ENCODE results near the gene KCNJ5. TPM values are rescaled to one million over a fixed set of nuclear protein-coding genes. Genes with fewer than 3 reads are reported as not detected.

KCNJ5 gene
- 0.14 TPM in 1 of 2 replicates, not detected in the other for total RNA-seq (2014; rRNA removed; shearing (Covaris generic); ENCODE audit: low replicate concordance)

DNA sequence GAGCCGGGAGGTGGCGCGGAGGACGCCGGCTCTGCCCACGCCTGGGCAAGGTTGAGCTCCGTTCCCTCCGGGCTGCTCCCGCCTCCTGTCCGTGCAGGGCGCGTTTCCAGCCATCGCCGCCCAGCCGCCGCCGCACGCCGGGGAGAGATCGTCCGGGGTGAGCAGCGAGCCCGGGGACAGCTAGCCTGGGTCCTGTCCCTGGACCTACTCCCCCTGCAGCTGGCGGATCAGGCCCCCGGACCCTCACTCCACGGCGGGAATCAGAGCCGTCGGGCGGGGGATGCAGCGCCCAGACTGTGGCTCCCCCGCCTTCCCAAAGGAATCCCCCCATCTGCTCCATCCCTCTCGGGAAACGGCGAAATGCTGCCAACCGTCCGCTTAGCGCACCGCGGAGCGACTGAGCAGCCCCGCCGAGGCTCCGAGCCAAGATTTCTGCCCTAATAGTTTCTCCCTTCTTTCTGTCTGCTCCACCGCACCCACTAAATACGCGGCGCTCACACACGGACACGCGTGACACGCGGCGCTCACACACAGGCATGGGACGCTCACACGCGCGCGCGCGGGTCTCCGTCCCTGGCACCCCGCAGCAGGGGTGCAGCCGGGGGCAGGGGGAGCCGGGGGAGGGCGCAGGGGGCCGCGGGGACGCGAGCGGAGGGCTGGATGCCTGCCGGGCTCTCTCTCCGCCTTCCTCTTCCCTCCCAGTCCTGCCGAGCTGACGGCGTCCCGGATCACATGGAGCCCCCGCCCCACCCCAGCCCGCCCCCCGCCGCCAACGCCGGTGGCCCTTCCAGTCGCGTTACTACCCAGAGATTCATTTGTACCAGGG, at the start of gene KCNJ5:
TSS of gene KCNJ5 (plus strand) at position 814 of the 826 bp plus-strand sequence. CDS start 19,918 bp downstream, outside the sequence.
- no peak for DNase-seq (ENCODE audit: low read depth)
- in situ Hi-C loops (cut with HindIII; ENCODE audit: low pct_unique_long_range_greater_than_20kb, low sequenced_read_pairs) = no loop called here

GRCh38 chr11:128841461-128842072, 49.6 kb upstream of the KCNJ5 start:
- no peak for DNase-seq (ENCODE audit: low read depth)
- in situ Hi-C loops (cut with HindIII; ENCODE audit: low pct_unique_long_range_greater_than_20kb, low sequenced_read_pairs) = no loop called here

- in situ Hi-C loops (cut with HindIII; ENCODE audit: low pct_unique_long_range_greater_than_20kb, low sequenced_read_pairs) = no loop called here
- DNase-seq (ENCODE audit: low read depth) = no peak
Observed at GRCh38 chr11:128843198-128843785, 47.9 kb upstream of the KCNJ5 start.

GRCh38 chr11:128845334-128845780, 45.8 kb upstream of the KCNJ5 start:
- in situ Hi-C loops (cut with HindIII; ENCODE audit: low pct_unique_long_range_greater_than_20kb, low sequenced_read_pairs) = no loop called here
- no peak for DNase-seq (ENCODE audit: low read depth)

DNA sequence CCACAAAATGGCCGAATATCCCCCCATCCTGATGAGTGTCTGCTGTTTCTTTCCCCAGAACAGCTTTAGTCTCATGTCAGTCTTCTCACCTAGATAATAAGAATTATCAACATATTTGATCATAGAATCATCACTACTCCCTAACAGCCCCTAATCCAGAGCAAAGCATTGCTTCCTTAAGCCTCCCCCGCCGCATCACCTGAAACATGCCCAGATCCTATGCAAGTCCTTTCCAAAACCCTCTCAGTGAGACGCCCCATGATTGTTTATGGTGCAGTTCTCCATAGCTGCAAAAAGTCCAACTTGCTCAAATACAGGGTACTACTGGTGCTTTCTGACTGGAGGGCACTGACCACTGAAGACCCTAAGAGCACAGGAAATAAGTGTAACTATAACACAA, 44.2 kb upstream of the KCNJ5 start:
- in situ Hi-C loops (cut with HindIII; ENCODE audit: low pct_unique_long_range_greater_than_20kb, low sequenced_read_pairs) = no loop called here

DNA sequence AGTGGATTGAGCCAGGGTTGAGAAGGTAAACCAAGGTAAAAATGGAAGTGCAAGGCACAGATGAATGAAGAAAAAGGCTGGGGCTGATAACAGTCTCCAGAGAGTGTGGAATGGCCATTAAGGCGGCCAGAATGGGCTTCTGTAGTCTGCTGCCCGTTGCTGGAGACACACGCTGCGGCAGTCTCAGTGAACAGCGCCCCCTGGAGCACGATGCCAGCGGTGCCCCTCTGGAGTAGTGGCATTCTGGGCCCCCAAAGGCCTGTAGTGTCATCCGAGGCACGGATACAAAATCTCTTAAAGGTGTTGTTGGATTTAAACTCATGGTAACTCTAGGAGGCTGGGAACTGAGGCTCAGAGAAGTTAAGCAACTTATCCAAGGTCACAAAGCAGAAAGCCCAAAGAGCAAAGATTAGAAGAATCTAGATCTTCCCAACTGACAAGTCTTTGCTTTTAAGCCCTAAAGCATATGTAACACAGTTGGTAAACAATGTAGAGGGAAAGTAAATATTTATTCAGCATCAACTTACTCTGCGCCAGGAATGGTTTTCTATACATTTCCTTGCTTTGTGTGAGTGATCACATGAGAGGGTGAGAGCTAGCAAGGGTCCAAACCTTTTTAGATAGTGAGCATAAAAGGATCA, 42.2 kb upstream of the KCNJ5 start:
- DNase-seq (ENCODE audit: low read depth) = no peak
- in situ Hi-C loops (cut with HindIII; ENCODE audit: low pct_unique_long_range_greater_than_20kb, low sequenced_read_pairs) = no loop called here

More for the DNA sequence above, 44.2 kb upstream of the KCNJ5 start:
- no peak for DNase-seq (ENCODE audit: low read depth)

- in situ Hi-C loops (cut with HindIII; ENCODE audit: low pct_unique_long_range_greater_than_20kb, low sequenced_read_pairs) = no loop called here
- DNase-seq (ENCODE audit: low read depth) = no peak
Observed at GRCh38 chr11:128852327-128853023, 38.7 kb upstream of the KCNJ5 start.

- in situ Hi-C loops (cut with HindIII; ENCODE audit: low pct_unique_long_range_greater_than_20kb, low sequenced_read_pairs) = no loop called here
- no peak for DNase-seq (ENCODE audit: low read depth)
Observed at GRCh38 chr11:128853559-128853958, 37.6 kb upstream of the KCNJ5 start.

GRCh38 chr11:128854841-128855240, 36.3 kb upstream of the KCNJ5 start:
- in situ Hi-C loops (cut with HindIII; ENCODE audit: low pct_unique_long_range_greater_than_20kb, low sequenced_read_pairs) = no loop called here
- no peak for DNase-seq (ENCODE audit: low read depth)

- no peak for DNase-seq (ENCODE audit: low read depth)
- in situ Hi-C loops (cut with HindIII; ENCODE audit: low pct_unique_long_range_greater_than_20kb, low sequenced_read_pairs) = no loop called here
Observed at GRCh38 chr11:128856241-128856640, 34.9 kb upstream of the KCNJ5 start.

GRCh38 chr11:128857341-128857740, 33.8 kb upstream of the KCNJ5 start:
- no peak for DNase-seq (ENCODE audit: low read depth)
- in situ Hi-C loops (cut with HindIII; ENCODE audit: low pct_unique_long_range_greater_than_20kb, low sequenced_read_pairs) = no loop called here

GRCh38 chr11:128859563-128860441, 31.4 kb upstream of the KCNJ5 start:
- in situ Hi-C loops (cut with HindIII; ENCODE audit: low pct_unique_long_range_greater_than_20kb, low sequenced_read_pairs) = no loop called here
- DNase-seq (ENCODE audit: low read depth) = no peak

DNA sequence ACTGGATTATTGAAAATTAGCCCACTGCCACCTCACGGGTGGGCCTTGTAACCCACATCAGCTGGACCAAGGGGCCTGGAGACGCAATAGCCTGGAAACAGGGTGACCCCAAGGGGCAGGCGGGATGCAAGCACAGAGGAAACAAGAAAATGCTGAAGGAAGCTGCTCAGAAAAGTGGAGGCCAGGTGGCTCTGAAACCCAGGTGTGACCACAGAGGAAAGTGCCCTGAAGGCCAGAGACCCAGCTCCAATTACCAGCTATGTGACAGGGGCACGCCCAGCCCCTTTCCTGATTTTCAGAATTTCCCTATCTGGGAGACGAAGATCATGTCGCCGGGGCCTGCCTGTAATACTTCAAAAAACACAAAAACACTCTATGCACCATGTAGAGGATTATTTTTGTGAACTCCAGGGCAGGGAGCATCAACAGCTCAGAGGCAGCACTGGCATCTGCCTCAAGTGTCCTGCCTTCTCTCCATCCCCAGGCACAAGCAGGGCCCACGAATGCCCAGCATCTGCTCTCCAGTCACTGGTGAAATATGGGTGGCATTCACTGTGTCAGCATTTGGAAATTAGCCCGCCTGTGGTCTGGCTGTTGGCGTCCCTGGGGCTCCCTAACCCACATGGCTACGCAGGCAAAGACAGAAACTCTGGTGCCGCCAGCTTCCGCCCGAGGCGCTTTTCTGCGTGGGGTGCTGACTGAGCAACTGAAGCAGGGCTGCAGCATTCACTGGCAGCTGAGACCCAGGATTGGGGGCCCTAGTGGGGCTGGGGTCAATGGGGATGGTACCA, 30.4 kb upstream of the KCNJ5 start:
- in situ Hi-C loops (cut with HindIII; ENCODE audit: low pct_unique_long_range_greater_than_20kb, low sequenced_read_pairs) = no loop called here
- DNase-seq (ENCODE audit: low read depth) = no peak

DNA sequence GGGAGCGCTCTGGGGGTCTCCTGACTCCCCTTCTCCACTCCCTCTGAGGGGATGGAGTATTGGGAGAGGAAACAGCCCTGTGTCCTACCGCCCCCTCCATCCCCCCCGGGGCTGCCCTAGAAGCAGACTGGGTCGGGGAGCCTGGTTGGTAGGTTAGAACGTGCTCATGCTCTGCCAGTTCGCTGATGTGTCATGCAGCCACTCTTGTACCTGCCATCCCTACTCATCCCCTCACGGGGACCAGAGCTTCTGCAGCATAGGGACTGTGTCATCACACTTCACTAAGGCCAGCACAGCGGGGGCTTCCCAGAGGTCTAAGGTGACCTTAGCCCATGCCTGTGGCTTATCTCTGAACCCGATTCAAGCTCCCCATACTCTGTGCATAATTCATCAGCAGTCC, 28.8 kb upstream of the KCNJ5 start:
- in situ Hi-C loops (cut with HindIII; ENCODE audit: low pct_unique_long_range_greater_than_20kb, low sequenced_read_pairs) = no loop called here
- no peak for DNase-seq (ENCODE audit: low read depth)

DNA sequence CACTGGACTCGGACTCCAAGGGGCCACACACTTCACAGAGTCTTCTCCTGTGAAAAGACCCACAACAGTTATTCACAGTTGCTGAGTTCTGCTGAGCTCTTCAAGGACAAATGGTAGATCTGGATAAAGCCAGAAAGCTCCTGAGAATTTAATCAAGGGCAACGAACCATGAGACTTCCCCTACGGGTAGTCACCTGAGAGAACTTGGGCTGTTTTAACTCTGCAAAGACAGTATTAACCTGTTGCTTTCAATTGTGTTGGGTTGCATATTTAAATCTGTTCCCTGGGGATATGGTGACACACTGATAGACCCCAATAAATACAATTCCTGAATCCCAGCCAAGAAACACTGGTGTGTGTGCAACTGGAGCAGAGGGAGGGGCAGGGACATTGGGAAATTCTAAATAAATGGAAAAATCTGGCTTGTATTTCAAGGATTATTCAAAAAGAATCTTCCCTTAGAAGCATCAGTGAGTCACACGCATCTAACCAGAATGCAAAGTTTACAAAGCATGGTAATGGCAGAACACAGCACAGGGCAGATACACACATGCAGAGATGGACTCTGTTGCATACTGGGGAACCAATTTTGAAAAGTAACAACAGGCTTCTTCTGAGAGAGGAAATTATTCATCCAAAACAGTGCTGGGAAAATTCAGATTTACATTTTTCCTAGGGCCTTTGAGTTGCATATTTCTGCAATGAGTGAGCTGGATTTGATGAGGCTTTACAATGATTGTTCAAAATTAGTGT, 28.1 kb upstream of the KCNJ5 start:
- DNase-seq (ENCODE audit: low read depth) = peak; percentile 13
- in situ Hi-C loops (cut with HindIII; ENCODE audit: low pct_unique_long_range_greater_than_20kb, low sequenced_read_pairs) = no loop called here

GRCh38 chr11:128865490-128865889, 25.7 kb upstream of the KCNJ5 start:
- peak; percentile 41 for DNase-seq (ENCODE audit: low read depth)
- in situ Hi-C loops (cut with HindIII; ENCODE audit: low pct_unique_long_range_greater_than_20kb, low sequenced_read_pairs) = no loop called here
